SK-N-SH treated with all-trans-retinoic acid at 6 μM for 48 hours (cell line): Measurements from ENCODE around the gene TXNRD2.
"Not testable (repeated sequence)": the region's sequence is repeated elsewhere in the genome, so short reads cannot be mapped to it uniquely, and the experiment has no call there.

Experiments
- CREB5 ChIP-seq: fragments of 250-450 bp; sonication (Bioruptor Pico); IDR thresholded peaks from 2 replicates; pipeline ENCODE4 v1.5.1; 2020; ENCODE audit warnings: low read depth, mild to moderate bottlenecking, moderate library complexity
- ESRRG ChIP-seq: fragments of 250-450 bp; sonication (Bioruptor Pico); IDR thresholded peaks from 2 replicates; pipeline ENCODE4 v1.6.1; 2021; ENCODE audit warnings: mild to moderate bottlenecking
- GLIS3 ChIP-seq: fragments of 250-450 bp; sonication (Bioruptor Pico); IDR thresholded peaks from 2 replicates; pipeline ENCODE4 v1.5.0; 2020; ENCODE audit warnings: mild to moderate bottlenecking, moderate library complexity
- ISL1 ChIP-seq: fragments of 250-450 bp; sonication (Bioruptor Pico); IDR thresholded peaks from 2 replicates; pipeline ENCODE4 v2.1.2; 2022; ENCODE audit warnings: mild to moderate bottlenecking, moderate library complexity
- PATZ1 ChIP-seq: fragments of 250-450 bp; sonication (Bioruptor Pico); IDR thresholded peaks from 2 replicates; pipeline ENCODE4 v1.8.0; 2020; ENCODE audit warnings: mild to moderate bottlenecking, moderate library complexity, borderline replicate concordance
- PPARA ChIP-seq: fragments of 250-450 bp; sonication (Bioruptor Pico); IDR thresholded peaks from 2 replicates; pipeline ENCODE4 v1.5.0; 2020; ENCODE audit warnings: mild to moderate bottlenecking, borderline replicate concordance
- SNAI2 ChIP-seq: fragments of 250-450 bp; sonication (Bioruptor Pico); IDR thresholded peaks from 2 replicates; pipeline ENCODE4 v1.5.0; 2020; ENCODE audit warnings: mild to moderate bottlenecking, moderate library complexity
- TOX ChIP-seq: fragments of 250-450 bp; sonication (Bioruptor Pico); IDR thresholded peaks from 2 replicates; pipeline ENCODE4 v1.8.0; 2021; ENCODE audit warnings: mild to moderate bottlenecking, moderate library complexity, borderline replicate concordance
- ZC3H10 ChIP-seq: fragments of 250-450 bp; sonication (Bioruptor Pico); IDR thresholded peaks from 2 replicates; pipeline ENCODE4 v1.5.1; 2021; ENCODE audit warnings: mild to moderate bottlenecking, moderate library complexity
- ZFP3 ChIP-seq: fragments of 250-450 bp; sonication (Bioruptor Pico); IDR thresholded peaks from 2 replicates; pipeline ENCODE4 v1.5.0; 2020; ENCODE audit warnings: mild to moderate bottlenecking, moderate library complexity
- ZFP30 ChIP-seq: fragments of 450-650 bp; formaldehyde crosslinking; IDR thresholded peaks from 2 replicates; pipeline ENCODE4 v1.5.0; 2022; ENCODE audit warnings: mild to moderate bottlenecking, moderate library complexity
- ZNF8 ChIP-seq: fragments of 450-650 bp; formaldehyde crosslinking; IDR thresholded peaks from 2 replicates; pipeline ENCODE4 v1.5.0; 2020; ENCODE audit warnings: mild to moderate bottlenecking, moderate library complexity
- TF ChIP-seq, protein P1 (sequence below): fragments of 250-450 bp; sonication (Bioruptor Pico); IDR thresholded peaks from 2 replicates; pipeline ENCODE4 v1.5.0; 2020; ENCODE audit warnings: mild to moderate bottlenecking, moderate library complexity

- not testable (repeated sequence) for TF ChIP-seq ZNF8 (CRISPR knock-in tag); SNAI2; TOX (CRISPR knock-in tag); GLIS3 (CRISPR knock-in tag); ZFP30; CREB5 (CRISPR knock-in tag); ZFP3; ISL1 (CRISPR knock-in tag); PPARA (CRISPR knock-in tag); ZC3H10 (CRISPR knock-in tag); PATZ1 (CRISPR knock-in tag); ESRRG (CRISPR knock-in tag)
- TF ChIP-seq, protein P1, sequence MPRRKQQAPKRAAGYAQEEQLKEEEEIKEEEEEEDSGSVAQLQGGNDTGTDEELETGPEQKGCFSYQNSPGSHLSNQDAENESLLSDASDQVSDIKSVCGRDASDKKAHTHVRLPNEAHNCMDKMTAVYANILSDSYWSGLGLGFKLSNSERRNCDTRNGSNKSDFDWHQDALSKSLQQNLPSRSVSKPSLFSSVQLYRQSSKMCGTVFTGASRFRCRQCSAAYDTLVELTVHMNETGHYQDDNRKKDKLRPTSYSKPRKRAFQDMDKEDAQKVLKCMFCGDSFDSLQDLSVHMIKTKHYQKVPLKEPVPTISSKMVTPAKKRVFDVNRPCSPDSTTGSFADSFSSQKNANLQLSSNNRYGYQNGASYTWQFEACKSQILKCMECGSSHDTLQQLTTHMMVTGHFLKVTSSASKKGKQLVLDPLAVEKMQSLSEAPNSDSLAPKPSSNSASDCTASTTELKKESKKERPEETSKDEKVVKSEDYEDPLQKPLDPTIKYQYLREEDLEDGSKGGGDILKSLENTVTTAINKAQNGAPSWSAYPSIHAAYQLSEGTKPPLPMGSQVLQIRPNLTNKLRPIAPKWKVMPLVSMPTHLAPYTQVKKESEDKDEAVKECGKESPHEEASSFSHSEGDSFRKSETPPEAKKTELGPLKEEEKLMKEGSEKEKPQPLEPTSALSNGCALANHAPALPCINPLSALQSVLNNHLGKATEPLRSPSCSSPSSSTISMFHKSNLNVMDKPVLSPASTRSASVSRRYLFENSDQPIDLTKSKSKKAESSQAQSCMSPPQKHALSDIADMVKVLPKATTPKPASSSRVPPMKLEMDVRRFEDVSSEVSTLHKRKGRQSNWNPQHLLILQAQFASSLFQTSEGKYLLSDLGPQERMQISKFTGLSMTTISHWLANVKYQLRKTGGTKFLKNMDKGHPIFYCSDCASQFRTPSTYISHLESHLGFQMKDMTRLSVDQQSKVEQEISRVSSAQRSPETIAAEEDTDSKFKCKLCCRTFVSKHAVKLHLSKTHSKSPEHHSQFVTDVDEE (CRISPR knock-in tag) = not testable (repeated sequence)
Measured at GRCh38 chr22:19831979-19832378, 109.6 kb downstream of the TXNRD2 start.
